Ureter (tissue), 1 donor: ENCODE measurements around the gene TENT5A. TPM values are rescaled to one million over a fixed set of nuclear protein-coding genes. Genes with fewer than 3 reads are reported as not detected.

Experiments
- DNase-seq: peaks from one replicate; pipeline ENCODE4 v3.0.0-alpha.2; 2020; ENCODE audit warnings: low spot score
- total RNA-seq: library from RNA; stranded (reverse); gene quantifications from one replicate; pipeline ENCODE4 v1.2.4, GENCODE V29; 2023
- donor health status: DM: yes; HTN: yes; CAD: no.

Gene TENT5A
- total RNA-seq, 1 donor from 2014 or later: 21.6 TPM

DNA sequence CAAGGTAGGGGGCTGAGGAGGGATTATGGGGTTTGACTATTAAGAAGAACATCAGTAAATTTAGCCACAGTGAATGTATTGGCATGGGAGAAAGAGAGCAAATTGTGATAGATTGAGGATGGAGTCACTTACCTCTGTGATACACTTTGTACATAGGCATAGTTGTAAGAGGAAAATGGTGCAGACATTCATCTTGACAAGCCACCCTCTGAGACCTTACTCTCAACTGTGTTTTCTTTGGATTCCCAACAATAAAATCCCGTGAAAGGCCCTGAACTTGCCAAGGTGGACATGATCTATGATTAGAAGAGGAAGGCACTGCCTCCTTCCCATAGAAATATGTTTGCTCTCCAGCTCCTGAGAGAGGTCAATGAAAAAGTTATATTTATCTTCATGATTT is 18.6 kb upstream of the TENT5A start:
- no peak for DNase-seq

DNA sequence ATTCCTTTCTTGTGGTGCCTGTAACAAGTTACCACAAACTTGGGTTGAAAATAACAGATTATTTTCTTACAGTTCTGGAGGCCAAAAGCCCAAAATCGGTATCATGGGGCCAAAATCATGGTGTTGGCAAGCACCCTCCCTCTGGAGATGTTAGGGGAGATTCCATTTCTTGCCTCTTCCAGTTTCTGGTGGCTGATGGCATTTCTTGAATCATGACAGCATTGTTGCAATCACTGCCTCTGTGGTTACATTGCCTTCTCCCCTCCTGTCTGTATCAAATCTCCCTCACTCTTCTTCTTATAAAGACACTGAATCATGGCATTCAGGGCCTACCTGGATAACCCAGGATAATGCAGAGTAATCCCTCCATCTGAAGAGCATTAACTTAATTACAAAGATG is 17.9 kb upstream of the TENT5A start:
- no peak for DNase-seq

- DNase-seq: no peak
These were observed 17.3 kb upstream of the TENT5A start for GRCh38 chr6:81769824-81770223.

GRCh38 chr6:81768150-81768942 is 15.9 kb upstream of the TENT5A start:
- no peak for DNase-seq

GRCh38 chr6:81767163-81767891 is 14.8 kb upstream of the TENT5A start:
- DNase-seq: no peak

GRCh38 chr6:81766482-81767069 is 14.1 kb upstream of the TENT5A start:
- DNase-seq: peak; percentile 50

- no peak for DNase-seq
These were observed 12.1 kb upstream of the TENT5A start for GRCh38 chr6:81764531-81764930.

DNA sequence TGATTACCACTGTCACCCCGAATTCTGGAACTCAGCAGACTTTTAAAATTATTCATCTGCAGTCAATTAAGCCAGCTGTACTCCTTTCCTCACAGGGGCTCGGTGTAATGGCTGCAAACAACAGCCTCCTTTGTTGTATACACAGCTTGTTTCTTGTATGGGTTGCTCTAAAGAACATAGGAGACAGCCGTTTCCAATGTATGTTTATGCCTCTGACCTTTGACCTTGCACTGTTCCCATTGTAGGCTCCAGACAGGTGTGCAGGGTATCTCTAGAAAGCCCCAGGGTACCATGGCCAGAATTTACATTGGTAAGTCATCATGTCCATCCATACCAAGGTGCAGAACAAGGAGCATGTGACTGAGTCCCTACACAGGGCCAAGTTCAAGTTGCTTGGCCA is 11.5 kb upstream of the TENT5A start:
- no peak for DNase-seq

- no peak for DNase-seq
These were observed 10.6 kb upstream of the TENT5A start for GRCh38 chr6:81763051-81763450.

GRCh38 chr6:81762606-81763005 is 10.1 kb upstream of the TENT5A start:
- no peak for DNase-seq

GRCh38 chr6:81762132-81762531 is 9.7 kb upstream of the TENT5A start:
- DNase-seq: no peak

DNA sequence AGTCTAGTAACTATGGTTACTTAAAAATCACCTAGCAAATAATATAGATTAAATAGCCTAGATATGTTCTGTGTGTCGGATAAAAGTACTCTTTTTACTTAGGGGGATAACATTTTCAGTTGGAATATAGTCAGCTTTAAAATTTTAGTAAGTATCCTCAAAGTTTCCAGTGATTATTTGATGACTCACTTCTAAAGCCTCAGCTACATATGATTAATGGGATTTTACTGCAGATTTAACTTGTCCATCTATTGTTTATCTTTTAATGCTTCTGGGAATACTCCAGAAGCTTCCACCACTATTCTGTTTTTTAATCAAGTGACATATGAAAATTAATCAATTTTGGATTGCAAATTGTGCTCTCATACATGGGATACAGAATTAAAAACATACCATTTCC is 8.7 kb upstream of the TENT5A start:
- no peak for DNase-seq

DNA sequence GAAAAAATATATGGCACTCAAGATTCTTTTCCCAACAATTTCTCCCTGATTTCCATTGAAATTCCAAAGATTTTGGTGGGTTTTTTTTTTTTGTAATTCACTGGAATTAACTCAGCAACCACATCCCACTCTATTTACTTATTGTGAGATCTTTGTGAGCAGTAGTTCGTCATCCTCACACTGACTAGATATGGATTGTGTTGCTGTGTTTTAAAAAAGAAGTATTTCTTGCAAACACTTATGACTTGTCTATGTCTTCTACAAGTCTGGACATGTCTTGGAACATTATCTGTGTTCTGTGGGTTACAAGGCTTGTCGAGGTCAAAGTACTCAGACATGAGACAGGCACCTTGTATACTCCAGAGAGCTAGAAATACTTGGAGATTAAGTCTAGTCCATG is 7.3 kb upstream of the TENT5A start:
- DNase-seq: no peak

GRCh38 chr6:81758221-81758620 is 5.7 kb upstream of the TENT5A start:
- no peak for DNase-seq

GRCh38 chr6:81756690-81757089 is 4.2 kb upstream of the TENT5A start:
- DNase-seq: no peak

DNA sequence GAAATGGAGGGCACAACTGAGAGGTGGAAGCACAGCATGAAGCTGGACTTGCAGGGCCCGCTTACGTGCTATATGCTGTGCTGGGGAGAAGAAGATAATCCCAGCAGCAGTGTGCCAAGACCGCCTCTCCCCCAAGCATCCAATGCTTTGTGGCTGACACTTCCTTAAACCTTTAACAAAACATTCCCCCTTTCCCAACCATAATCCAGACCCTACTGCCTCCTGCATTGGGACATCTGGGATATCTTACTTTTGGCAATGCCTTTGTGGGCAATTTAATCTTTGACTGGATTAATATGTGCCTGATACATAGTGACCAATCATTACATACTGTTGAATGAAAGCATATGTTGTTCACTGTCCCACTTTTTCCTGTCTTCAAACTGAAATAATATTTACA is 3.1 kb upstream of the TENT5A start:
- no peak for DNase-seq

- no peak for DNase-seq
These were observed 2.4 kb upstream of the TENT5A start for GRCh38 chr6:81754906-81755305.

DNA sequence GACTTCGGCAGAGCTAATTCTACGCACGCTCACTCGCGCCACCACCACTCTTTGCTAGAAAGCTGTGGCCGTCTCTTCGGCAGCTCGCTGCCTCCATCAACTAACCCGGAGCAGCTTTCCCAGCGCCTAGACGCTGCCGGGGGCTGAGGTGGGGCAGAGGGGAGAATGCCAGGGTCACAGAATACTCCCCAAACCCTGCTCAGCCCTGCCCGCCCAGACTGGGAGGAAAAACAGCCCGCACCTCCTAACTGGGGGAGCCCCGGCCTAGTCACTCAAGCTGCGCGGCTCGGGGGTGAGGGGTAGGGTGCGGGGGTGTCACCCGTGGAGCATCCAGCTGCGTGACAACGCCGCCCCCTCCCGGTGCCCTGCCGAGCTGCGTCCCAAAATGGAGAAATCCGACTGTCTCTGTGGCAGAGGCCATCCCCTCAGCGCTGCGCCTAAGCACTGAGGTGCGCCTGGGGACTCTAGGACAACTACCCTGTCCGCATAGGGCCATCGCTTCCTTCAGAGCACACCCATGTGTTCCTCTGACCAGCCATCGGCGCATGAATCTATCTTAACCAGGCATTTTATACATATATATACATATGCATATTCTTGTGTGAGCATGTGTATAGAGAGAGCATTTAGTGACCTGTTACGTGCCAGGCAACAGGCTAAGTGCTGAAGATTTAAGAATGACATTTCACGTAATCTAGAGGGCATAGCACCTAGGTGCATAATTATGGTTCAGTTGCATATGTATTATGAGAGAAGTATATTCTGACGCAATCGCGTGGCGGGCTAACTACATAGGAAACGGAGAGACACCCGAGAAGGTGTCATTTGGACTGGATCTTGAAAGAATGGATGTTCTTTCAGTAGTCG is 1.5 kb upstream of the TENT5A start:
- peak; percentile 92 for DNase-seq

DNA sequence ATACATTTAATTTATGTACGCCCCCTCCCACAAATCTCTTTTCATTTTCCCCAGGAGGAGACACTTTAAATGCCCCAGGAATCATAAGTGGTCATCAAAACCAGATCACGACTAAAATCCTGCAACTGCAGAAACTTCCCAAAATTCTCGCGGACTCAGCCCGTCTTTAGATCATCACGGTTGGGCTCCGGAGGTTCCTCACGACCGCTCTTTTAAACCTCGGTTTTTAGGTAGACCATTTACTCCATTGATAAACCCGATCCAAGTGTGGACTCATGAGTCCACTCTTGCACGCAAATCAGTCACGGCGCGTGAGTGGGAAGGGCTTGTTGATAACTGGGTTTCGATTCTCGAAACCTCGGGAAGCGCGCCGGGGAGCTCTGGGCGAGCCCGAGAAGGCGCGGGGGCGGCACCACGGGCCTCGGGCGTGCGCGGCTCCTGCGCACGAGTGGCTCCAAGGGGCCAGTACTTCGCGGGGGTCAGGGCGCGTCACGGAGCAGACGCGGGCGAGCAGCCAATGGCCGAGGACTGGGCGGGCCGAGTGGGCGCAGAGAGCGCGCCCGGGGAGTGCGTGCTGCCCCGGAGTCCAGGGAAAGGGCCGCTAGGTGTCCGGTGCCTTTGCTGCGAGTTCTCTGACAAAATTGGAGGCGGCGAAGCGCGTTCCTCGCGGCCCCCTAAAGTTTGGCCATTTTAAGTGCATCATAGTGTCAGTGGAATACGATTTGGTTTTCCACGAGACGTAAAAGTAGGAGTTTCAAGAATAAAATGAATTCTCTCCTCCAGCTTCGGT is 635 bp upstream of the TENT5A start:
- DNase-seq: peak; percentile 90

DNA sequence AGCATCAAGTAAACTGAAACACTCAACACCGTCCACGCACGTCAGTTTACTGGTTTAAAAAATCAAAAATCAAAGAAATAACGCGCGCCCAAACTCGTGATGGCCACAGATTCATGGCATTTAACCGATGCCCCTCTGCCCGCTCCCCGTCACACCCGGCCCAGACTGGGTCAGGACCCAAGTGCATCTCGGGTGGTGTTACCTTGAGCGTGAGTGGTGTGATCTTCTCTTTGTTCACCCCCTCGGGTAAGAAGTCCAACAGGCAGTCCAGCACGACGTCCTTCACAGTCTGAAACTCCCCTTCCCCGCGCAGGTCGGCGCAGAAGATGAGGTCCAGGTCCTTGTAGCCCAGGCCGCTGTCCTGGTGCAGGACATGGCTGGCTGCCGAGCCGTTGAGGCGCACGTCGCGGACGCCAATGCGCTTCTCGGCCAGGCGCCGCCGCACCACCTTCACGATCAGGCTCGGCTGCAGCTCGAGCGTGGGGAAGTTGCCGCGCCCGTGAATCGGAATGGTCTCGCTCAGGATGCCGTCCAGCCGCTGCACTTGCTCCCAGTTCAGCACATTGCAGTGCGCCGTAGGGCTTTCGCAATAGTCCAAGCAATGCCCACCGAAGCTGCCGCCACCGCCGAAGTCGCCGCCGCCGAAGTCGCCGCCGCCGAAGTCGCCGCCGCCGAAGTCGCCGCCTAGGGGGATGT is 945 bp downstream of the TENT5A start:
- peak; percentile 61 for DNase-seq
